HEK293 (cell line): Measurements from ENCODE around the gene SLC27A3.

Experiments
- CTCF ChIA-PET: fragments of 350-600 bp; formaldehyde crosslinking; extraction: SDS; loops from one replicate; lab custom pipeline; 2021; ENCODE audit warnings: antibody characterized with exemption; lab: Yijun Ruan, JAX
- POLR2A ChIA-PET: fragments of 300-600 bp; formaldehyde crosslinking; extraction: SDS; loops from one replicate; lab custom pipeline; 2020; ENCODE audit warnings: antibody characterized with exemption, inconsistent platforms; lab: Yijun Ruan, JAX
- H3K27ac ChIP-seq: fragments of 200-500 bp; sonication (Bioruptor generic); 2 replicates; pipeline ENCODE4 v1.5.1; 2014; ENCODE audit warnings: low read depth, low read length, control low read depth, inconsistent platforms; ENCODE audit errors: extremely low read depth
- H3K36me3 ChIP-seq, 2 experiments: fragments of 200-500 bp in 1 of 2; sonication (Bioruptor generic) in 1 of 2; 1 replicate in 1 of 2; 2 replicates in 1 of 2; pipeline ENCODE4 v1.5.1; 2014 to 2017; ENCODE audit warnings: inconsistent platforms in 2 of 2, low read length in 2 of 2; ENCODE audit not compliant: control insufficient read depth in 2 of 2, insufficient read depth in 1 of 2
- H3K4me1 ChIP-seq: fragments of 200-500 bp; sonication (Bioruptor generic); 2 replicates; pipeline ENCODE4 v1.5.1; 2014; ENCODE audit warnings: mild to moderate bottlenecking, low read length, inconsistent platforms; ENCODE audit not compliant: control insufficient read depth, insufficient read depth
- H3K4me3 ChIP-seq: 2 replicates; pipeline ENCODE4 v1.5.1; 2011; ENCODE audit warnings: low read depth, mild to moderate bottlenecking, control low read depth, low read length, moderate library complexity
- H3K9me3 ChIP-seq: fragments of 200-500 bp; sonication (Bioruptor generic); 2 replicates; pipeline ENCODE4 v1.5.1; 2014; ENCODE audit warnings: low read depth, low read length, inconsistent platforms; ENCODE audit not compliant: control insufficient read depth, insufficient read depth
- ATF2 ChIP-seq: fragments of 450-650 bp; formaldehyde crosslinking; IDR thresholded peaks from 2 replicates; pipeline ENCODE4 v1.5.1; 2016; ENCODE audit warnings: missing biosample characterization, missing genetic modification characterization, low read depth
- BCL11B ChIP-seq: fragments of 450-650 bp; formaldehyde crosslinking; IDR thresholded peaks from 2 replicates; pipeline ENCODE4 v1.5.1; 2016; ENCODE audit warnings: low read depth, missing biosample characterization, missing genetic modification characterization
- BCL6B ChIP-seq: fragments of 450-650 bp; formaldehyde crosslinking; IDR thresholded peaks from 2 replicates; pipeline ENCODE4 v1.5.1; 2017; ENCODE audit warnings: missing biosample characterization, missing genetic modification characterization
- GLI2 ChIP-seq: fragments of 450-650 bp; formaldehyde crosslinking; IDR thresholded peaks from 2 replicates; pipeline ENCODE4; 2017; ENCODE audit warnings: missing biosample characterization, missing genetic modification characterization, low read depth, borderline replicate concordance
- GLIS1 ChIP-seq: fragments of 450-650 bp; formaldehyde crosslinking; IDR thresholded peaks from 2 replicates; pipeline ENCODE4 v1.5.1; 2016; ENCODE audit warnings: missing biosample characterization, missing genetic modification characterization
- KLF1 ChIP-seq: fragments of 450-650 bp; formaldehyde crosslinking; IDR thresholded peaks from 2 replicates; pipeline ENCODE4 v1.5.1; 2016; ENCODE audit warnings: missing biosample characterization, missing genetic modification characterization
- KLF16 ChIP-seq: fragments of 450-650 bp; formaldehyde crosslinking; IDR thresholded peaks from 2 replicates; pipeline ENCODE4 v1.5.1; 2017; ENCODE audit warnings: missing biosample characterization, missing genetic modification characterization
- MYNN ChIP-seq: fragments of 450-650 bp; formaldehyde crosslinking; IDR thresholded peaks from 2 replicates; pipeline ENCODE4 v1.5.1; 2016; ENCODE audit warnings: missing biosample characterization, missing genetic modification characterization, borderline replicate concordance
- PBX3 ChIP-seq: sonication (generic); formaldehyde crosslinking; IDR thresholded peaks from 2 replicates; pipeline ENCODE4 v1.8.1; 2022; ENCODE audit warnings: mild to moderate bottlenecking, moderate library complexity, missing genetic modification reagents
- SCRT1 ChIP-seq: fragments of 450-650 bp; formaldehyde crosslinking; IDR thresholded peaks from 2 replicates; pipeline ENCODE4 v1.5.1; 2016; ENCODE audit warnings: missing biosample characterization, missing genetic modification characterization, borderline replicate concordance
- TRIM28 ChIP-seq: IDR thresholded peaks from 2 replicates; pipeline ENCODE4 v1.6.1; 2011; ENCODE audit warnings: low read length, control low read depth, borderline replicate concordance
- ZBTB26 ChIP-seq: fragments of 450-650 bp; formaldehyde crosslinking; optimal IDR thresholded peaks from 2 replicates; pipeline ENCODE3; 2016; ENCODE audit warnings: missing biosample characterization, mild to moderate bottlenecking, missing genetic modification characterization
- ZBTB44 ChIP-seq: fragments of 450-650 bp; IDR thresholded peaks from 2 replicates; pipeline ENCODE4 v1.5.1; 2018; ENCODE audit warnings: missing biosample characterization, mild to moderate bottlenecking, missing genetic modification characterization
- ZNF114 ChIP-seq: fragments of 450-650 bp; formaldehyde crosslinking; IDR thresholded peaks from 2 replicates; pipeline ENCODE4 v1.5.0; 2017; ENCODE audit warnings: missing biosample characterization, missing genetic modification characterization
- ZNF148 ChIP-seq: fragments of 450-650 bp; formaldehyde crosslinking; IDR thresholded peaks from 2 replicates; pipeline ENCODE4 v1.5.0; 2017; ENCODE audit warnings: missing biosample characterization, missing genetic modification characterization, borderline replicate concordance
- ZNF16 ChIP-seq: fragments of 450-650 bp; formaldehyde crosslinking; IDR thresholded peaks from 2 replicates; pipeline ENCODE4 v1.5.1; 2016; ENCODE audit warnings: low read depth, missing biosample characterization, missing genetic modification characterization
- ZNF174 ChIP-seq: fragments of 450-650 bp; formaldehyde crosslinking; IDR thresholded peaks from 2 replicates; pipeline ENCODE4 v1.5.0; 2017; ENCODE audit warnings: missing biosample characterization, mild to moderate bottlenecking, missing genetic modification characterization
- ZNF549 ChIP-seq: fragments of 450-650 bp; IDR thresholded peaks from 2 replicates; pipeline ENCODE4 v1.5.1; 2018; ENCODE audit warnings: missing biosample characterization, missing genetic modification characterization, mild to moderate bottlenecking, inconsistent platforms, moderate library complexity
- ZNF596 ChIP-seq: fragments of 450-650 bp; IDR thresholded peaks from 2 replicates; pipeline ENCODE4 v1.5.0; 2018; ENCODE audit warnings: missing biosample characterization, mild to moderate bottlenecking, missing genetic modification characterization, moderate library complexity
- ZNF837 ChIP-seq: fragments of 450-650 bp; formaldehyde crosslinking; IDR thresholded peaks from 2 replicates; pipeline ENCODE4 v1.5.1; 2016; ENCODE audit warnings: missing biosample characterization, missing genetic modification characterization
- ZSCAN18 ChIP-seq: fragments of 450-650 bp; formaldehyde crosslinking; IDR thresholded peaks from 2 replicates; pipeline ENCODE4 v1.5.1; 2016; ENCODE audit warnings: missing biosample characterization, missing genetic modification characterization

The SLC27A3 gene

GRCh38 chr1:153728305-153729066, 46.7 kb upstream of the SLC27A3 start (continued):
- TF ChIP-seq ZBTB44 (tag by site-specific recombination): no peak
- no peak for TF ChIP-seq ZSCAN18 (tag by site-specific recombination)
- TF ChIP-seq GLIS1 (tag by site-specific recombination): peak; percentile 49; the same call in 1 of the 2 replicates
- no peak for TF ChIP-seq ZNF596 (tag by site-specific recombination)
- no peak for TF ChIP-seq GLI2 (tag by site-specific recombination)
- no peak for TF ChIP-seq ATF2 (tag by site-specific recombination)
- no peak for TF ChIP-seq ZNF549 (tag by site-specific recombination)
- TF ChIP-seq ZNF114 (tag by site-specific recombination): no peak
- no peak for TF ChIP-seq MYNN (tag by site-specific recombination)
- no peak for TF ChIP-seq PBX3 (CRISPR knock-in tag)
- no peak for TF ChIP-seq SCRT1
- no peak for TF ChIP-seq ZNF174 (tag by site-specific recombination)
- no peak for TF ChIP-seq BCL6B (tag by site-specific recombination)
- TF ChIP-seq KLF16 (tag by site-specific recombination): peak; percentile 57; the same call in 1 of the 2 replicates
- TF ChIP-seq TRIM28: no peak

GRCh38 chr1:153730468-153730988, 44.7 kb upstream of the SLC27A3 start:
- TF ChIP-seq BCL11B (tag by site-specific recombination) (no peak), KLF1 (tag by site-specific recombination) (no peak), ZBTB26 (no peak), ZNF837 (tag by site-specific recombination) (no peak), ZBTB44 (tag by site-specific recombination) (no peak), ZNF148 (tag by site-specific recombination) (no peak), ZNF16 (tag by site-specific recombination) (no peak)
- ChIA-PET CTCF (interaction anchor here (0.7 kb wide), 1 partner anchor 9 kb away, joined by 3 read pairs; no protein-coding TSS in a partner anchor), POLR2A (no interaction called here)
- Histone ChIP-seq H3K9me3 (no peaks in the 10 kb centered on the region), H3K4me3 (no peak overlapping the region), H3K4me1 (peaks cover 3% of the 10 kb centered on the region; the same call in 1 of the 2 replicates), H3K36me3 (peaks cover 0 to 33% of the 10 kb centered on the region in 2 experiments; a peak in 2 of 3 replicates), H3K27ac (no peak overlapping the region)
